Stimulated activated CD4-positive, alpha-beta T cell treated with anti-CD3 and anti-CD28 coated beads, TNF-alpha, amount 100 ng/mL, for 24 hours (primary cell): ENCODE data around the gene CEACAM16.
"Not testable (repeated sequence)": the region's sequence is repeated elsewhere in the genome, so short reads cannot be mapped to it uniquely, and the experiment has no call there.

Experiments used
- DNase-seq, 3 experiments: peaks; one replicate each; pipeline ENCODE4 v3.0.0-alpha.2; 2020; ENCODE audit warnings: low read depth in 3 of 3

Gene CEACAM16

GRCh38 chr19:44703336-44704078 is 4.6 kb downstream of the CEACAM16 start:
- DNase-seq: no peak

- DNase-seq: no peak
These were observed 6.0 kb downstream of the CEACAM16 start for GRCh38 chr19:44704982-44705381.

GRCh38 chr19:44705502-44706010 is 6.6 kb downstream of the CEACAM16 start:
- DNase-seq: no peak

- no peak for DNase-seq
These were observed 7.7 kb downstream of the CEACAM16 start for GRCh38 chr19:44706506-44707236.

GRCh38 chr19:44707794-44708193 is 8.8 kb downstream of the CEACAM16 start:
- DNase-seq: no peak

GRCh38 chr19:44708940-44709339 is 10.0 kb downstream of the CEACAM16 start:
- DNase-seq: no peak

- not testable (repeated sequence) for DNase-seq
These were observed 10.7 kb downstream of the CEACAM16 start for GRCh38 chr19:44709434-44710266.

GRCh38 chr19:44710483-44710882 is 11.5 kb downstream of the CEACAM16 start:
- no peak for DNase-seq

- DNase-seq: no peak
These were observed 14.0 kb downstream of the CEACAM16 start for GRCh38 chr19:44712864-44713515.

- DNase-seq: no peak
These were observed 15.7 kb downstream of the CEACAM16 start for GRCh38 chr19:44714597-44715169.

- no peak for DNase-seq
These were observed 18.7 kb downstream of the CEACAM16 start for GRCh38 chr19:44717603-44718002.

- no peak for DNase-seq
These were observed 19.7 kb downstream of the CEACAM16 start for GRCh38 chr19:44718441-44719261.

GRCh38 chr19:44719262-44719701 is 20.3 kb downstream of the CEACAM16 start:
- no peak for DNase-seq

- not testable (repeated sequence) for DNase-seq
These were observed 21.4 kb downstream of the CEACAM16 start for GRCh38 chr19:44720396-44720795.

- DNase-seq: no peak
These were observed 22.0 kb downstream of the CEACAM16 start for GRCh38 chr19:44720945-44721344.

GRCh38 chr19:44721369-44721768 is 22.4 kb downstream of the CEACAM16 start:
- DNase-seq: not testable (repeated sequence)

- no peak for DNase-seq
These were observed 23.5 kb downstream of the CEACAM16 start for GRCh38 chr19:44722131-44723121.

- no peak for DNase-seq
These were observed 24.5 kb downstream of the CEACAM16 start for GRCh38 chr19:44723299-44723951.
